GM21576 (cell line): Measurements from ENCODE around the gene DENND1B.

Experiments
- ATAC-seq: cut with Tn5 transposase; IDR thresholded peaks from one replicate; pipeline ENCODE4 v1.9.1; 2021; ENCODE audit warnings: mild to moderate bottlenecking, moderate library complexity; ENCODE audit not compliant: unreplicated experiment

Gene DENND1B, protein sequence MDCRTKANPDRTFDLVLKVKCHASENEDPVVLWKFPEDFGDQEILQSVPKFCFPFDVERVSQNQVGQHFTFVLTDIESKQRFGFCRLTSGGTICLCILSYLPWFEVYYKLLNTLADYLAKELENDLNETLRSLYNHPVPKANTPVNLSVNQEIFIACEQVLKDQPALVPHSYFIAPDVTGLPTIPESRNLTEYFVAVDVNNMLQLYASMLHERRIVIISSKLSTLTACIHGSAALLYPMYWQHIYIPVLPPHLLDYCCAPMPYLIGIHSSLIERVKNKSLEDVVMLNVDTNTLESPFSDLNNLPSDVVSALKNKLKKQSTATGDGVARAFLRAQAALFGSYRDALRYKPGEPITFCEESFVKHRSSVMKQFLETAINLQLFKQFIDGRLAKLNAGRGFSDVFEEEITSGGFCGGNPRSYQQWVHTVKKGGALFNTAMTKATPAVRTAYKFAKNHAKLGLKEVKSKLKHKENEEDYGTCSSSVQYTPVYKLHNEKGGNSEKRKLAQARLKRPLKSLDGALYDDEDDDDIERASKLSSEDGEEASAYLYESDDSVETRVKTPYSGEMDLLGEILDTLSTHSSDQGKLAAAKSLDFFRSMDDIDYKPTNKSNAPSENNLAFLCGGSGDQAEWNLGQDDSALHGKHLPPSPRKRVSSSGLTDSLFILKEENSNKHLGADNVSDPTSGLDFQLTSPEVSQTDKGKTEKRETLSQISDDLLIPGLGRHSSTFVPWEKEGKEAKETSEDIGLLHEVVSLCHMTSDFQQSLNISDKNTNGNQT

DNA sequence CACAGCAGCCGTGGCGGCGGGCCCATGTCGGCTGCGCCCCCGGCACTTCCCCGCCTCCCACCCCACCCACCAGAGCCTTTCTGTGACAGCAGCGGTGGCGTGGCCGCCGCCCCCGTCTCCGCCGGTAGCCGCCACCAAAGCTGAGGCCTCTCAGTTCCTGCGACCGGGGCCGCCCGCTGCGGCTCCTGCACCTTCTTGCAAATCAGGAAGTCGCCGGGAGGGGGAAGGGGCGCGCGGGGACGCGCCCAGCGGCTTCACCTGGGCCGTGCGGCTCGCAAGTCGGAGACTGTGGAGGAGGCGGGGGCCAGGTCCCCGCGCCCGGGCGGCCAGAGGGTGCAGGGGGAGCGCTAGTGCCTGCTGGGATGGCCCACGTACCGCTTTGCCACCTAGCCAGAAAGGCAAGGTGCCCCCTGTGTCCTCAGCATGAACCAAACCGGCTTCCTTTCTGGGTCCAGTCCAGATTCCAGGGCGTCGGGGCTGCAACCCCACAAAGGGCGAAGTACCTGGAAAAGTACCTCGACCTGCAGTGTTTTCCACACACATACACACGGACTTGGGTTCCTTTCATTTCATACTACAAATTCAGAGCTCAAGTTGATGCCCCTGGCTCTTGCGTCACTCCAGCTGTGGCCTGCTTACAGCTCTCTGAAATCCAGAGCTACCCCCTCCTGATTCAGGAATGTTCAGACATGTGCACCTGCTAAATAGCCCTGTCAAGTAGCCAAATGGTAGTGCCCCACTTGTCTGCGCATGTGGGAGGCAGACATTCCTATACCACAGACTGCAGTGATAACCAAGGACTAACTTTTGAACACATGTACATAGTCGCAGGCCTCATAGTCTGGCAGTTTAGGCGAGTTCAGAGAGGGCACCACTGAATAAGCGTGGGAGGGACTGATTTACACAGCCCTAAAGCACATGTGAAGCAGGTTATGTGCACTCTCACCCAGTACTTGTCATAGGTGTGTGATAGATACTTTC, at the start of gene DENND1B:
DENND1B (minus strand) TSS at position 199 of the 981 bp plus-strand sequence. CDS start 325 bp downstream, outside the sequence.
- ATAC-seq = peak; percentile 66

- ATAC-seq = no peak
Observed at GRCh38 chr1:197814306-197814705, 39.0 kb upstream of the DENND1B start.

DNA sequence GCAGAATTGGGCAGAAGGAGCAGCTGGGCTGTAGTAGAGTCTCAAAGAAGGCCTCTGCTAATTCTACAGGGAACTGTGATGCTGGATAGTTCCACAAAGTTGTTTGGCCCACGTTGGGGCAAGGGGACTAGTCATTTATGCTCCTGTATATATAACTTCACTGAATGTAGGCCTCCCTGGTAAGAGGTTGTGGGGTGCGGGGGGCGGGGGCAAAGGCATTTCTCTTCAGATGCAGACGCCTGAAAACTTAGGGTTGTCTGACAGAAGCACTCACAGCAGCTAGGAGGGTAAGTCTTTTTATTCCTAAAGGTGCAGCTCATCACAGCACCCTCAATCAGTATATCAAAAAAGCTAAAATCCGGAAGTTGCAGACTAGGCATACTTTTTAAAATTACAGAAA, 38.5 kb upstream of the DENND1B start:
- no peak for ATAC-seq

DNA sequence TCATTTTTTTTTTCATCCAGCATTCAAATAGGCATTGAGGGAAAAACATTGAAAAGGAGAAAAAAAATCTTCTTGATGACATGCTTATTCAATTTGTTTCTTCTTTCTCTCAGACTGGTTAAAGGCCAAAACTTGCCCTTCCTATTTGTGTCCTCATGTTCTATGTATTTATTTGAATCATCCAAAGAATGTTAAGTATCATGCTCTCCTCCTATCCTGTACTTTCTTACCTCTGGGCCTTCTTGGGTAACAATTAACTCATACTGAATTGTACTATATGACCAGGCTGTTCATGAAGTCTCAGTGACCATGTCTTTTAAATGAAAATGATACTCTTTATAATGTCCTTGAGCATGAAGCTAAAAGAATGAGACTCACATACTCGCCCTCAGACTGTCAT, 36.5 kb upstream of the DENND1B start:
- ATAC-seq = no peak

DNA sequence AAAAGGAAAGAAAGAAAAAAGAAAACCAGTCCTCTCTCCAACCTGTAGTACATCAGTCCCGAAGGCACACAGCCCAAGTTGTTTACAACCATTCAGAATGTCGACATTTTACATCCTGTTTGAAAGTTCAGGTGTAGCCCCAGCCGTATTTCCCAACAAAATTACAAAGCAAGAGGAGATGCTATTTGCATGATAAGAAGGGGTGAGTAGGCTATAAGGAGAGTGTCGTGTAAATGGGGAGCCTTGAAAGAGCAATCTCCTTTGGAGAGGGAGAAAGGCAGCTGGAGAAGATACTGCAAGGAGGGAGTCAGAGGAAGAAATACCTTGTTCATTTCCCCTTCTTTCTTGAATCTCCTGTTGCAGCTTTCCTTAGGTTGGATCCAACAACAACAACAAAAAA, 35.5 kb upstream of the DENND1B start:
- no peak for ATAC-seq

GRCh38 chr1:197808880-197809279, 33.6 kb upstream of the DENND1B start:
- peak; percentile 77 for ATAC-seq

DNA sequence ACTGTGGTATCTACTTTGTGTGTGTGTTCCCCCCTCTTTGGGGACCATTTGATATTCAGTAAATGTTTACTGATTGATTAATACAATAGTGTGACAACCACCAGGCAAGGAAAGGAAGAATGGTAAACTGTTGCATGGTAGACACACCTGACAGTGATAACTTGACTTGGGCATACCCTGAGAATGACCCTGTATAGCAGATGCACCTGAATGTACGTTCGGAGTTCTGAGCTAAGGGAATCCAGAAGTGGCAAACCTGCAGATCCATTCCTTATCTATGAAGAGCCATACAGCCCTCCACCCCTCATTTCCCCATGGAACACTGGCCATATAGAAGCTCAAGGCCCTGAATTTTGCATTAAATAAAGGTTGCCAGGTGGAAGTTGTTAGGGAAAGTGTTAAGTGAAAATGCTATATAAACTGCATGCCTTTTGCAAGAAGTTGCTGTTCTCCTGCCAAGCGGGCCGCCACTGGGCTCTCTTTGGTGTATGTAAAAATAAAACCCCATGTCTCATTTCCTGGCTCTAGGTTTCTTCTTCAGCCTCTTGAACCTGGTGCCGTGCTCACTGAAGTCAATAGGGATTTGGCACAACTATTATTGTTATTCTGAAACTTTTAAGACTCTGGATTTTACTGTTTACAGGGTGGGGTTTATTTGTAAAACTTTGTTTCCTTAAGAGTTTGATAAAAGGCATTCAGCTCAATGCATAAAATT, 32.6 kb upstream of the DENND1B start:
- ATAC-seq = no peak

DNA sequence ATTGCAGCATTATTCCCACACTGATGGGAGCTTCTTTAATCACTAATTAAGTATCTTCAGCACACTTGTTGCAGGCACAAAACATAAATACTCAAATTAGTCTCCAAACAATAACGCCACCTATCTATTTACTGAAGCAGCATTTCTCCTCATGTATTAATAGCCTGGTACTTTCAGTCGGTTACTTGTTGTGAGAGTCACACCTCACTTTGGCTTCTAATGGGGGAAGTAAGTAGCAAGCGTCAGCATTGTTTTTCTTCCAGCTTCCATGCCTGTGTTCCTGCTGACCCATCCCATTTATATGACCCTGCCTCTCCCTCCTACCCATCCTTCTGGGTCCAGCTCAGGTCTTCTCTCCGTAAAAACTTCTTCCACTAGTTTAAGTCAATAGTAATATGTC, 31.9 kb upstream of the DENND1B start:
- ATAC-seq = peak; percentile 87

GRCh38 chr1:197806718-197807117, 31.4 kb upstream of the DENND1B start:
- ATAC-seq = no peak

GRCh38 chr1:197801684-197802083, 26.4 kb upstream of the DENND1B start:
- ATAC-seq = no peak

GRCh38 chr1:197801111-197801482, 25.8 kb upstream of the DENND1B start:
- no peak for ATAC-seq

DNA sequence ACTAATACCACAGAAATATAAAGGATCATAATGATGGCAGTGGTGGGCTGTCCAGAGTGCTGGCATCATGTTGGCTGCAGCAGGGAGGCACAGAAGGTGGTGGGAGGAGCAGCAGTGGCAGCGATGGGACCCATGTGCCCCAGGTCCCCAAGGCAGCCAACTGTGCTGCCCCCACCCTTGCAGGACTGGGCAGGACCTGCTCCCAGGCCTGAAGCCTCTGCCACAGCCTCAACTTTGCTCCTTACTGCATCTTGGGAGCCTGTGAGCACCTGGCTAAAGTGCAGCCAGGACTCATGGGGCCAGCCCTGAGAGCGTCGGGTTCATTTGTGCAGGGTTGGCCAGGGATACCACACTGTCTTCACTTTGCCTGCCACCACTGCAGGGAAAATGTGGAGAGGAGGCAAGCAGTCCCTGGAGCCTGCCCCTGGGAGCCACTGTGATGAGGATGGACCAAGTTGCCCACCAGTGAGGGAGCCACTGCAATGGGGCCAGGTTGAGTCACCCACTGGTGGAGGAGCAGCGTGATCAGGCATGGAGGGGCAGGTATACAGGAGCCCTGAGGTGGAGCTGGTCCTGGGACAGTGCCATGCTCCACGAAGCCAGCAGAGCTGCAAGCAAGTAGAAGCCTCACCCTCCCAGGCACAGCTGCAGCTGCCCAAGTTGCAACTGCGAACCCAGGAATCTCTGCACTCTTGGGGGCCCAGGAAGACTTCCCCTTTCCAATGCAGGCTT, 25.3 kb upstream of the DENND1B start:
- no peak for ATAC-seq

DNA sequence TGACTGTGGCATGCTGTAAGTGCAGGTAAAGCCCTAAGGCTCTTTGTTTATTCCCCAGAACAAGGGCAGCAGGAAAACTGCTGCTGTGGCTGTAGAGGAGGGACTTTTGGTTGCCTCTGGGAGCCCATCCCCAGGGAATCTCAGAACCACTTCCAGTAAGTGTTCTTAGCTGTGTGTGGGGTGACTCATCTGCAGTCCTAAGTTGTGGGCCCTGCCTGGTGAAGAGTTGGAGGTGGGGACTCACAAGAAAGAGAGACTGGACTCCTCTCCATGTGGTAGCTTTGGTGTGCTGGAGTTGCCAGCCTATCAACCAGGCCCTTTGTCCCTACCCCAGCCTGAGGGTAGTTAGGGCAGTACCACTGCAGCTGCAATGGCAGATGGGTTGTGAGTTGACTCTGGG, 24.0 kb upstream of the DENND1B start:
- ATAC-seq = no peak

- ATAC-seq = no peak
Observed at GRCh38 chr1:197798492-197798891, 23.2 kb upstream of the DENND1B start.

GRCh38 chr1:197797010-197797409, 21.7 kb upstream of the DENND1B start:
- ATAC-seq = no peak

GRCh38 chr1:197788741-197789739, 13.8 kb upstream of the DENND1B start:
- ATAC-seq = no peak

GRCh38 chr1:197787623-197788536, 12.6 kb upstream of the DENND1B start:
- ATAC-seq = no peak
